GM21825 (cell line): ENCODE measurements around the gene B3GNT7.
"Not testable (repeated sequence)": the region's sequence is repeated elsewhere in the genome, so short reads cannot be mapped to it uniquely, and the experiment has no call there.

Source experiments
- ATAC-seq: cut with Tn5 transposase; IDR thresholded peaks from one replicate; pipeline ENCODE4 v1.9.1; 2021; ENCODE audit warnings: mild to moderate bottlenecking, moderate library complexity; ENCODE audit not compliant: unreplicated experiment

The B3GNT7 gene

DNA sequence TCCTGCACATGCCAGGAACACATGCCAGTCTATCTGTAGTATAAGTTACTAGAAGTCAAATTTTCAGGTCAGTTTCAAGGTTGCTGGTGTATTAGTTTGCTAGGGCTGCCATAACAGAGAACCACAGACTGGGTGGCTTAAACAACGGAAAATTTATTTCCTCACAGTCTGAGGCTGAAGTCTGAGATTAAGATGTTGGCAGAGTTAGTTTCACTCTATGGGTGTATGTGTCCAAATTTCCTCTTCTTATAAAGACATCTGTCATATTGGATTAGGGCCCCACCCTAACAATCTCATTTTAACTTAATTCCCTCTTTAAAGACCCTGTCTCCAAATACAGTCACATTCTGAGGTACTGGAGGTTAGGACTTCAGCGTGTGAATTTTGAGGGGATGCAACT, 26.5 kb downstream of the B3GNT7 start:
- no peak for ATAC-seq

DNA sequence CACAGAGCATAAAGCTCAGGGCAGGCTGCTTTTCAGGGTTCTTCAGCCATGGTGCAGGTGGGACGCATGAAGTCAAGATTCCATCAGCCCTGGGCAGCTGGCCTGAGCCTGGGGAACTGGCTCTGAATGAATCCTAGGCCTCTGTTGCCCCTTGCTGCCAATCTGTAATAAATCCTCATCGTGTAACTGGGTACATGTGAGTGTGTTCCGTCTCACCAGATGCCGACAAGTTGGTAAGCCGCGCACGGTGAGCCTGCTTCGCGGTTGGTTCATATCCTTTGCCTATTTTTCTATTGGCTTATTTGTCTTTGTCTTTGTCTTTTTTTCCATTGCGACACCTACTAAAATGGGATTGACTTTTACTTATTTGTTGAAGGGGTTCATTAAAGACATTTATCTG, 27.7 kb downstream of the B3GNT7 start:
- no peak for ATAC-seq

- ATAC-seq = no peak
Observed at GRCh38 chr2:231425291-231425810, 29.8 kb downstream of the B3GNT7 start.

- no peak for ATAC-seq
Observed at GRCh38 chr2:231425811-231426703, 30.5 kb downstream of the B3GNT7 start.

- ATAC-seq = no peak
Observed at GRCh38 chr2:231427116-231427515, 31.6 kb downstream of the B3GNT7 start.

DNA sequence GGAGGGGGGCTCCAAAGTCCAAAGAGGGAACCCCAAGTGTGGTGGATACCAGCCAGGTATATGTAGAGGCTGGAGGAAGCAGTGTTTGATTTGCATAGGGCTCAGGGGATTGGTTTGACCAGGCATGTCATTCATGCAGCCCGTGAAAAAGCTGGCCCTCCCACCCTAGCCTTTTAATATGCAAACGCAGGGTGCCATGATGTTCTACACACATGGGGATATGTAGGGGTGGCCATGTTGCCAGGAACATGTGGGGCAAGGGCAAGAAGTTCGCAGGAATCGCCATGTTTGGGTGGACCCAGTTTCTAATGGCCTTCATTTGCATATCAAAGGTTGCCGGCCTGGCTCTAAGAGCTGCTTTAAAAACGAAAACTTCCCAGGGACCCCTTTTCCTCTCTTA, 33.6 kb downstream of the B3GNT7 start:
- no peak for ATAC-seq

- no peak for ATAC-seq
Observed at GRCh38 chr2:231429901-231430300, 34.4 kb downstream of the B3GNT7 start.

- ATAC-seq = not testable (repeated sequence)
Observed at GRCh38 chr2:231430437-231430836, 34.9 kb downstream of the B3GNT7 start.

GRCh38 chr2:231431606-231432005, 36.1 kb downstream of the B3GNT7 start:
- no peak for ATAC-seq

GRCh38 chr2:231433990-231434389, 38.5 kb downstream of the B3GNT7 start:
- no peak for ATAC-seq

DNA sequence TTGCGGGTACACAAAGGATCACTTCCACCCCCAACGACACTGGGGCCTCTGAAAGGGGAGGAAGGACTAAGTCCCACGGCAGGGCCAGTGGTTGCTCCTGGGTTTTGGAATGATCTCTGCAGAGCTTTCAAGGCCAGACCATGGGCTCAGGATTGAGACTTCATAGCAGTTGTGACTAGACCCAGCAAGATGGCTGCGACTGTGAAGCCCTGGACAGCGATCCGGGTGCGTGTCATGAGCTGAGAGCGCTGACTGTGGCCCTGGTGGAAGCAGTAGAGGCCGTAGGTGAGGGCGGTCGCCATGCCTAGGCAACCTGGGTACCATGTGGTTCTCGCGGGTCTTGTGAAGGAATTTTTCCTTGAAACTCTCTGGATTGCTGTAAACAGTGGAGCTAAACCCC, 41.4 kb downstream of the B3GNT7 start:
- no peak for ATAC-seq

DNA sequence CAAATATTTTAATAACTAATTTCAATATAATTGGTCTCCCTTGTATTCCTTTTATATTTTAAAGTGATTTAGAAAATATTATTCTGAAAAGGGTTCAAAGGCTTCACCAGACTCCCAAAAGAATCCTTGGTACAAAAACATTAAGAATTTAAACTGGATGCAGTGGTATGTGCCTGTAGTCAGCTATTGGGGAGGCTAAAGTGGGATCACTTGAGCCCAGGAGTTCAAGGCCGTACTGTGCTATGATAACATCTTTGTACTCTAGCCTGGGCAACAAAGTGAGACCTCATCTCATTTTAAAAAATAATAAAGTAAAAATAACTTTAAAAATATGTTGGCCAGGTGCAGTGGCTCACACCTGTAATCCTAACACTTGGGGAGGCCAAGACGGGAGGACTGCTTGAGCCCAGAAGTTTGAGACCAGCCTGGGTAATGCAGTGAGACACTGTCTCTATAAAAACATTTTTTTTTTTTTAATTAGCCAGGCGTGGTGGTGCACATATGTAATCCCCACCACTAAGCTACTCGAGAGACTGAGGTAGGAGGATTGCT, 54.1 kb downstream of the B3GNT7 start:
- no peak for ATAC-seq

GRCh38 chr2:231450548-231450989, 55.1 kb downstream of the B3GNT7 start:
- no peak for ATAC-seq
